NB4 (cell line): ENCODE data around the gene AAR2.

Source experiments
- DNase-seq: peaks from one replicate; pipeline ENCODE4 v3.0.0; 2010; ENCODE audit warnings: low read depth
- H3K4me3 ChIP-seq: one replicate; pipeline ENCODE4 v1.5.1; 2011; ENCODE audit warnings: mild to moderate bottlenecking, low read depth, low read length, moderate library complexity
- CTCF ChIP-seq: IDR thresholded peaks from one replicate; pipeline ENCODE4 v1.5.1; 2012; ENCODE audit warnings: low read depth, low read length
- MAX ChIP-seq: IDR thresholded peaks from 2 replicates; pipeline ENCODE4 v1.6.1; 2011; ENCODE audit warnings: low read depth, low read length
- MYC ChIP-seq: IDR thresholded peaks from 2 replicates; pipeline ENCODE4 v1.6.1; 2011; ENCODE audit warnings: low read depth, low read length
- POLR2A ChIP-seq: IDR thresholded peaks from 2 replicates; pipeline ENCODE4 v1.6.1; 2011; ENCODE audit warnings: mild to moderate bottlenecking; ENCODE audit not compliant: insufficient read length; ENCODE audit errors: extremely low read depth

Gene AAR2

DNA sequence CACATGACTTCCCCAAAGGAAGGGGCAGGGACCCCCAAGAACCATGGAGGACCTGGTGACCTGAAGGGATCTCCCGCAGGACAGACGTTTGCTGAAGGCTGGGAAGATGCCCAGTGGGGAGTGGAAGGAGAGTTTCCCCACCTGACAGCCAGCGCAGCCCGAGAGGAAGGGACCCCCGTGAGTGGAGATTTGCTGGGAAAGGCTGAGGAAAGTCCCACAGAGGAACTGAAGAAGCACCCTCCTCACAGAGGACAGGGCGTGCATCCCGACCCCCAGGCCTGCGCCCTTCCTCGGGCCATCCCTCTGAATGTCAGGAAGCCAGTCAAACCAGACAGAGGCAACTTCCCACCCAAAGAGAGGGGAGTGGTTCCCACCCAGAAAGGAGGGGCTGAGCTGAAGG, 29.6 kb upstream of the AAR2 start:
- no peak for DNase-seq
- no peak overlapping the region for H3K4me3 ChIP-seq
- TF ChIP-seq POLR2A = no peak
- no peak for TF ChIP-seq MAX
- TF ChIP-seq CTCF = no peak
- TF ChIP-seq MYC = no peak

GRCh38 chr20:36207602-36208001, 28.7 kb upstream of the AAR2 start:
- DNase-seq = no peak
- TF ChIP-seq MYC = no peak
- no peak for TF ChIP-seq MAX
- no peak for TF ChIP-seq CTCF
- no peak for TF ChIP-seq POLR2A
- no peak overlapping the region for H3K4me3 ChIP-seq

GRCh38 chr20:36208257-36208656, 28.0 kb upstream of the AAR2 start:
- no peak overlapping the region for H3K4me3 ChIP-seq
- TF ChIP-seq POLR2A = no peak
- DNase-seq = no peak

DNA sequence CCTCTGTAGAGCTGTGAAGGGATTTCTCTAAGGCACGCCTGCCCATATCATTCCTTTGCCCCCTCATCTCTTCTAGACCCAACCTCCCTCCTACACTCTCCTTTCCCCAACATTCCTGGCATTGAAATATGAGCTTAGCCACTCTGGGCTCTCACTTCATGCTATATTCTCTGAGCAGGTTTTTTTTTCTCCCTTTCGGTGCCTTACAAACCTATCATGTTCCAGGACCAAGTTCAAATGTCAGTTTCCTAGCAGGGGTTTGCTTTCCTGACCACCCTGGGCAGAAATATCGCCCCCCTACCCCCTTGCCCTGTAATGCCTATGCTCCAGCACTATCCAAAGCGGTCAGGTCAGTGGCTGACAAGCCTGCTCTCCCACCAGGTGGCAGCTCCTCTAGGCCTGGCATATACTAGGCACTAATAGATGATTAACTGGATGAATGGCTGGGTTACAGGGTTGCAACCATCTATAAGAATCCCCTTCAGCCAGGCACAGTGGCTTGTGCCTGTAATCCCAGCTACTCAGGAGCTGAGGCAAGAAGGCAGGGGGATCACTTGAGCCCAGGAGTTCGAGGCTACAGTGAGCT, 25.7 kb upstream of the AAR2 start:
- H3K4me3 ChIP-seq = no peak overlapping the region
- DNase-seq = no peak
- TF ChIP-seq CTCF = no peak
- no peak for TF ChIP-seq MYC
- no peak for TF ChIP-seq POLR2A
- no peak for TF ChIP-seq MAX

GRCh38 chr20:36213362-36213761, 22.9 kb upstream of the AAR2 start:
- no peak for DNase-seq
- no peak overlapping the region for H3K4me3 ChIP-seq
- no peak for TF ChIP-seq MYC

DNA sequence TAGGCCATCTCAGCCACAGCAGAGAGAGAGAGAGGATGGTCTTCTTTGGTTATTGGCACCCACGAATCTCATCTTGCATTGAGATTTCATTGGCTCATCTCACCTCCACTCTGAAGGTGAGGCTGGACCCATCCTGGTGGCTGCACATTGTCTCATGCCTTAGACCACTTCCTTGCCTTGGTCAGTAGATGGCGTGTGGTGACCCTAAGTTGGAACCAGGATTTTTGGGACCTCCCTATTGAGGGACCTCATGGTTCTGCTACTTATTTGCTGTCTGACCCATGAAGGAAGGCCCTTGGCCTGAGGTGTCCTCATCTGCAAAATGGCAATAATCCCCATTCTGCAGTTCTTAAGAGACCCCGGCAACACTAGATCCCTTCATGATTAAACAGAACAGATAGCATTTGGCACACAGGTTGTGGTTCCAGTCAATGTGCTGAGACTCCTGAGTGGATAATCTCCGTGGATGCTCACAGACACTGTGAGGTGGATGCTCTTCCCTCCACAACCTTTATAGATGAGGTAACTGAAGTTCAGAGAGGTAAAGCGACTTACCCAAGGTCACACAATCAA, 21.5 kb upstream of the AAR2 start:
- peak; percentile 62 for DNase-seq

More for the DNA sequence above, 21.5 kb upstream of the AAR2 start:
- TF ChIP-seq CTCF (peak; percentile 79), POLR2A (no peak), MAX (0 out of 2 replicates have a peak, but pooled peaks have one; percentile 12), MYC (no peak)
- H3K4me3 ChIP-seq = no peak overlapping the region
